Activated CD4-positive, alpha-beta T cell treated with anti-CD3 and anti-CD28 coated beads for 4 hours (primary cell): Measurements from ENCODE around the gene MRPS18C.
"Not testable (repeated sequence)": the region's sequence is repeated elsewhere in the genome, so short reads cannot be mapped to it uniquely, and the experiment has no call there.

ENCODE experiments used
- DNase-seq, 2 donors: peaks; one replicate each; pipeline ENCODE4 v3.0.0-alpha.2; 2020

The MRPS18C gene

GRCh38 chr4:83498187-83498586 is 42.3 kb downstream of the MRPS18C start:
- no peak for DNase-seq

GRCh38 chr4:83501671-83502070 is 45.8 kb downstream of the MRPS18C start:
- not testable (repeated sequence) for DNase-seq

GRCh38 chr4:83503974-83504373 is 48.1 kb downstream of the MRPS18C start:
- peak; percentile 8 to 13 for DNase-seq

GRCh38 chr4:83504503-83504902 is 48.6 kb downstream of the MRPS18C start:
- DNase-seq, result no peak

- DNase-seq, result no peak
Observed at GRCh38 chr4:83504996-83505395, 49.1 kb downstream of the MRPS18C start.

- DNase-seq, result peak; percentile 33 to 55
Observed at GRCh38 chr4:83509156-83509585, 53.3 kb downstream of the MRPS18C start.

GRCh38 chr4:83510442-83510841 is 54.6 kb downstream of the MRPS18C start:
- DNase-seq, result no peak
